K562 (cell line): ENCODE measurements around the gene UPK2. TPM values are rescaled to one million over a fixed set of nuclear protein-coding genes. Genes with fewer than 3 reads are reported as not detected.
A peak's percentile ranks its signal among the peaks of the same experiment; 100 is the strongest.

Experiments
- CXXC5 ChIP-seq: fragments of 250-450 bp; sonication (Bioruptor Pico); IDR thresholded peaks from 2 replicates; pipeline ENCODE4 v1.8.0; 2022; ENCODE audit warnings: inconsistent platforms, mild to moderate bottlenecking, moderate library complexity
- ELF1 ChIP-seq: fragments of 200-800 bp; sonication (Bioruptor generic); IDR thresholded peaks from 2 replicates; pipeline ENCODE4 v1.6.1; 2016; ENCODE audit warnings: missing genetic modification characterization, missing compliant biosample characterization
- NCOA2 ChIP-seq, 2 experiments: fragments of 450-650 bp; IDR thresholded peaks; 2 replicates each; pipeline ENCODE4 v1.6.1; 2018; ENCODE audit warnings: mild to moderate bottlenecking in 2 of 2, moderate library complexity in 1 of 2; ENCODE audit not compliant: partially characterized antibody in 2 of 2
- NFE2L1 ChIP-seq: fragments of 450-650 bp; IDR thresholded peaks from 2 replicates; pipeline ENCODE4 v1.6.1; 2016; ENCODE audit warnings: missing genetic modification characterization, low read depth, mild to moderate bottlenecking, missing compliant biosample characterization, moderate library complexity, borderline replicate concordance
- RBM39 ChIP-seq: fragments of 200-400 bp; formaldehyde crosslinking; optimal IDR thresholded peaks from 2 replicates; pipeline ENCODE3; 2018; ENCODE audit warnings: low read depth, low read length
- SMARCC2 ChIP-seq: fragments of 450-650 bp; IDR thresholded peaks from 2 replicates; pipeline ENCODE4 v1.6.1; 2017; ENCODE audit warnings: antibody characterized with exemption, moderate library complexity, mild to moderate bottlenecking, low read depth
- SOX6 ChIP-seq: fragments of 450-650 bp; IDR thresholded peaks from 2 replicates; pipeline ENCODE4 v1.6.1; 2014; ENCODE audit warnings: mild to moderate bottlenecking
- SREBF2 ChIP-seq: sonication (generic); formaldehyde crosslinking; IDR thresholded peaks from 2 replicates; pipeline ENCODE4 v1.4.0; 2020; ENCODE audit warnings: mild to moderate bottlenecking, missing genetic modification reagents
- ZNF589 ChIP-seq: fragments of 200-800 bp; sonication (Bioruptor generic); IDR thresholded peaks from 2 replicates; pipeline ENCODE4 v1.6.1; 2016; ENCODE audit warnings: low read depth, missing genetic modification characterization, missing compliant biosample characterization
- ZNF699 ChIP-seq: fragments of 250-450 bp; sonication (Bioruptor Pico); IDR thresholded peaks from 2 replicates; pipeline ENCODE4 v1.8.0; 2021; ENCODE audit warnings: mild to moderate bottlenecking, moderate library complexity; ENCODE audit not compliant: insufficient replicate concordance
- polyA plus RNA-seq, 8 experiments: library from polyadenylated mRNA; depleted of rRNA in 4 of 8; stranded (reverse) in 5 of 8; unstranded in 3 of 8; fragments of >200 nt; fragmentation: Nextera tagmentation in 2 of 8; fragmentation: Illumina TruSeq in 1 of 8; extraction: Ambion mirVana in 2 of 8; extraction: Trizol in 1 of 8; gene quantifications; 2 replicates each; pipeline versions ENCODE4 v1.2.1 to v1.2.3, GENCODE V29; 2011 to 2014; ENCODE audit warnings: inconsistent platforms in 1 of 8, missing spikeins in 1 of 8
- total RNA-seq, 7 experiments: library from RNA; depleted of rRNA in 6 of 7; stranded (reverse); fragments of >200 nt in 6 of 7; fragmentation: Illumina TruSeq in 2 of 7; extraction: Trizol in 2 of 7; gene quantifications; 2 replicates each; pipeline versions ENCODE4 v1.2.1 to v1.2.3, GENCODE V29; 2011 to 2021; ENCODE audit warnings: low replicate concordance in 1 of 7
- TF ChIP-seq, protein P1 (sequence below): sonication (generic); formaldehyde crosslinking; IDR thresholded peaks from 2 replicates; pipeline ENCODE4 v1.8.0; 2023; ENCODE audit warnings: missing genetic modification reagents, mild to moderate bottlenecking, borderline replicate concordance
- TF ChIP-seq, protein P2 (sequence below), 2 experiments: IDR thresholded peaks; 2 replicates each; pipeline ENCODE4 v1.6.1; 2011; ENCODE audit warnings: borderline replicate concordance in 1 of 2, control low read depth in 1 of 2, low read depth in 1 of 2, low read length in 1 of 2, mild to moderate bottlenecking in 1 of 2, mixed read lengths in 1 of 2, moderate library complexity in 1 of 2; ENCODE audit not compliant: insufficient read depth in 1 of 2, insufficient read length in 1 of 2, poor library complexity in 1 of 2, severe bottlenecking in 1 of 2; ENCODE audit errors: extremely low read depth in 1 of 2

Gene UPK2
- total and polyA plus RNA-seq, 9 of the 15 experiments (the other 6 are each of a cell fraction or from before 2014, with no cell fraction given): not detected

DNA sequence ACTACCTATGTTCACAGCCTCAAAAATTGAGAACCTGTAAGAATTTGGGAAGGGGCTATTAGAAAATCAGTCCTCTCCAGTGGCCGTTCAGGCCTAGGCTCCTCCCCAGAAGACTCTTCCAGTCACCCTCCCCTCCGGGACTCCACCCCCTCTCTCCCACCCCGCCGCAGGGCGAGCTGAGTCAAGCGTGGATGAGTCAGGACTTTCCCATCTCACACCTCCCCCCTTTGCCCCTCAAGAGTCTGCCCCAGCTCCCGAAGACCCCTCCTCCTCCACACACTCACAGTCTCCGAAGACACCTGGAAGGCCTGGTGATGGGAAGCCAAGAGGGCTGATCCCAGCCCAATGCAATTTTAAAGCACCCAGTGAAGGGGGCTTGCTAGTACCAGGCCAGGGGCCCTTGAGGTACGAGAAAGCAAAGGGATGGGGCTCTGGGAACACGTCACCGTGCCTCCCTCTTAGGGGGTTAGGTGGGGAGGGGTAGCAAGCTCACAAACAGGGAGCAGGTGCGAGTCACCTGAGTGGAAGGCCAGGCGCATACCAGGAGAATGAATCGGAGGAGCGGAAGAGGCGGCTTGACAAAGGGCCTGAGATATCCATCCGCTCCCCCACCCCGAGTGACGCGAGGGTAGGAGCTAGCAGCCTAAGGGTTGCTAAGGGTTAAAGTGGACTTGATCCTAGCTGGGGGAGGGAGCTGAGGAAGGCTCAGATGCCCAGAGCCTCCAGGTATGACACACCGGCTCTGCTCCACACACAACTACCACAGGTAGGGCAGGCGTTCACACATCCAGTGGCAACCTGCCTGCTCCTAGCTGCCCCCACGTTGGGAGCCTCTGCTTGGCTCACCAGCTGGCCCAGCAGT, 44.0 kb upstream of the UPK2 start (continued):
- TF ChIP-seq, protein P1, sequence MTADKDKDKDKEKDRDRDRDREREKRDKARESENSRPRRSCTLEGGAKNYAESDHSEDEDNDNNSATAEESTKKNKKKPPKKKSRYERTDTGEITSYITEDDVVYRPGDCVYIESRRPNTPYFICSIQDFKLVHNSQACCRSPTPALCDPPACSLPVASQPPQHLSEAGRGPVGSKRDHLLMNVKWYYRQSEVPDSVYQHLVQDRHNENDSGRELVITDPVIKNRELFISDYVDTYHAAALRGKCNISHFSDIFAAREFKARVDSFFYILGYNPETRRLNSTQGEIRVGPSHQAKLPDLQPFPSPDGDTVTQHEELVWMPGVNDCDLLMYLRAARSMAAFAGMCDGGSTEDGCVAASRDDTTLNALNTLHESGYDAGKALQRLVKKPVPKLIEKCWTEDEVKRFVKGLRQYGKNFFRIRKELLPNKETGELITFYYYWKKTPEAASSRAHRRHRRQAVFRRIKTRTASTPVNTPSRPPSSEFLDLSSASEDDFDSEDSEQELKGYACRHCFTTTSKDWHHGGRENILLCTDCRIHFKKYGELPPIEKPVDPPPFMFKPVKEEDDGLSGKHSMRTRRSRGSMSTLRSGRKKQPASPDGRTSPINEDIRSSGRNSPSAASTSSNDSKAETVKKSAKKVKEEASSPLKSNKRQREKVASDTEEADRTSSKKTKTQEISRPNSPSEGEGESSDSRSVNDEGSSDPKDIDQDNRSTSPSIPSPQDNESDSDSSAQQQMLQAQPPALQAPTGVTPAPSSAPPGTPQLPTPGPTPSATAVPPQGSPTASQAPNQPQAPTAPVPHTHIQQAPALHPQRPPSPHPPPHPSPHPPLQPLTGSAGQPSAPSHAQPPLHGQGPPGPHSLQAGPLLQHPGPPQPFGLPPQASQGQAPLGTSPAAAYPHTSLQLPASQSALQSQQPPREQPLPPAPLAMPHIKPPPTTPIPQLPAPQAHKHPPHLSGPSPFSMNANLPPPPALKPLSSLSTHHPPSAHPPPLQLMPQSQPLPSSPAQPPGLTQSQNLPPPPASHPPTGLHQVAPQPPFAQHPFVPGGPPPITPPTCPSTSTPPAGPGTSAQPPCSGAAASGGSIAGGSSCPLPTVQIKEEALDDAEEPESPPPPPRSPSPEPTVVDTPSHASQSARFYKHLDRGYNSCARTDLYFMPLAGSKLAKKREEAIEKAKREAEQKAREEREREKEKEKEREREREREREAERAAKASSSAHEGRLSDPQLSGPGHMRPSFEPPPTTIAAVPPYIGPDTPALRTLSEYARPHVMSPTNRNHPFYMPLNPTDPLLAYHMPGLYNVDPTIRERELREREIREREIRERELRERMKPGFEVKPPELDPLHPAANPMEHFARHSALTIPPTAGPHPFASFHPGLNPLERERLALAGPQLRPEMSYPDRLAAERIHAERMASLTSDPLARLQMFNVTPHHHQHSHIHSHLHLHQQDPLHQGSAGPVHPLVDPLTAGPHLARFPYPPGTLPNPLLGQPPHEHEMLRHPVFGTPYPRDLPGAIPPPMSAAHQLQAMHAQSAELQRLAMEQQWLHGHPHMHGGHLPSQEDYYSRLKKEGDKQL (CRISPR knock-in tag): no peak
- TF ChIP-seq CXXC5 (CRISPR knock-in tag) (peak; percentile 53; the same call in 1 of the 2 replicates), ELF1 (tag) (peak; percentile 55; the same call in 1 of the 2 replicates), SOX6 (0 out of 2 replicates have a peak, but pooled peaks have one; percentile 18), ZNF699 (CRISPR knock-in tag) (no peak), ZNF589 (no peak), SREBF2 (CRISPR knock-in tag) (no peak), RBM39 (peak; percentile 62), SMARCC2 (peak; percentile 85), NCOA2 (IDR thresholded peaks at IDR 0.05; ENCODE audit: partially characterized antibody in 2 of 2) (no peak), NFE2L1 (tag) (no peak; the same call in 1 of the 2 replicates)
- TF ChIP-seq, protein P2, sequence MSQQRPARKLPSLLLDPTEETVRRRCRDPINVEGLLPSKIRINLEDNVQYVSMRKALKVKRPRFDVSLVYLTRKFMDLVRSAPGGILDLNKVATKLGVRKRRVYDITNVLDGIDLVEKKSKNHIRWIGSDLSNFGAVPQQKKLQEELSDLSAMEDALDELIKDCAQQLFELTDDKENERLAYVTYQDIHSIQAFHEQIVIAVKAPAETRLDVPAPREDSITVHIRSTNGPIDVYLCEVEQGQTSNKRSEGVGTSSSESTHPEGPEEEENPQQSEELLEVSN (IDR thresholded peaks at IDR 0.05; ENCODE audit: borderline replicate concordance in 1 of 2, extremely low read depth in 1 of 2, insufficient read depth in 1 of 2, insufficient read length in 1 of 2, low read depth in 1 of 2, low read length in 1 of 2, poor library complexity in 1 of 2, severe bottlenecking in 1 of 2): no peak
